CD4-positive, alpha-beta T cell treated with Interleukin-6 at 100 ng/mL for 8 hours (primary cell): Measurements from ENCODE around the gene RBM17.
"Not testable (repeated sequence)": the region's sequence is repeated elsewhere in the genome, so short reads cannot be mapped to it uniquely, and the experiment has no call there.

ENCODE experiments used
- DNase-seq: peaks from one replicate; pipeline ENCODE4 v3.0.0-alpha.2; 2020; ENCODE audit warnings: mixed read lengths, low spot score

The RBM17 gene

GRCh38 chr10:6056411-6057135 is 32.3 kb upstream of the RBM17 start:
- DNase-seq = no peak

GRCh38 chr10:6058682-6059475 is 30.0 kb upstream of the RBM17 start:
- DNase-seq = no peak

- DNase-seq = no peak
These were observed 29.3 kb upstream of the RBM17 start for GRCh38 chr10:6059506-6059905.

GRCh38 chr10:6061056-6061455 is 27.8 kb upstream of the RBM17 start:
- DNase-seq = no peak

GRCh38 chr10:6062101-6062771 is 26.6 kb upstream of the RBM17 start, which contains the start of gene IL2RA:
IL2RA (minus strand) TSS chr10:6062367; CDS start chr10:6062151, 216 bp downstream.
- DNase-seq = peak; percentile 58

- DNase-seq = no peak
These were observed 24.7 kb upstream of the RBM17 start for GRCh38 chr10:6064119-6064518.

GRCh38 chr10:6064726-6065125 is 24.1 kb upstream of the RBM17 start:
- DNase-seq = not testable (repeated sequence)

GRCh38 chr10:6065406-6065805 is 23.4 kb upstream of the RBM17 start:
- no peak for DNase-seq

GRCh38 chr10:6065835-6066234 is 23.0 kb upstream of the RBM17 start:
- no peak for DNase-seq

GRCh38 chr10:6067457-6067856 is 21.4 kb upstream of the RBM17 start:
- no peak for DNase-seq

- no peak for DNase-seq
These were observed 20.8 kb upstream of the RBM17 start for GRCh38 chr10:6068006-6068405.

GRCh38 chr10:6068422-6068821 is 20.4 kb upstream of the RBM17 start:
- DNase-seq = peak; percentile 53

GRCh38 chr10:6069081-6069931 is 19.5 kb upstream of the RBM17 start:
- peak; percentile 35 for DNase-seq

- no peak for DNase-seq
These were observed 18.2 kb upstream of the RBM17 start for GRCh38 chr10:6070660-6071059.

- DNase-seq = no peak
These were observed 17.4 kb upstream of the RBM17 start for GRCh38 chr10:6071181-6072175.

GRCh38 chr10:6072215-6072934 is 16.5 kb upstream of the RBM17 start:
- no peak for DNase-seq

- DNase-seq = no peak
These were observed 14.1 kb upstream of the RBM17 start for GRCh38 chr10:6074489-6075301.

- no peak for DNase-seq
These were observed 11.7 kb upstream of the RBM17 start for GRCh38 chr10:6077071-6077675.

- DNase-seq = no peak
These were observed 9.8 kb upstream of the RBM17 start for GRCh38 chr10:6079044-6079443.
